ENCODE results near the gene NEMP2. TPM values are rescaled to one million over a fixed set of nuclear protein-coding genes. Genes with fewer than 3 reads are reported as not detected.

NEMP2 gene
- total and polyA plus RNA-seq, 4 donors = 0.85 to 11.2 (median 2.6) TPM

- Histone ChIP-seq H3K9me3 (ENCODE audit: control insufficient read depth in 4 of 4, insufficient read depth in 3 of 4, low read length in 3 of 4) (peaks cover 0 to 2% (median 0%) of the 10 kb centered on the region in 4 donors), H3K27me3 (ENCODE audit: control insufficient read depth in 3 of 3, insufficient read depth in 3 of 3, low read length in 2 of 3) (no peaks in the 10 kb centered on the region), H3K4me3 (no peak overlapping the region), H3K36me3 (ENCODE audit: control insufficient read depth in 4 of 4, insufficient read depth in 4 of 4, low read length in 4 of 4) (peaks cover 0 to 5% (median under 1%) of the 10 kb centered on the region in 4 donors), H3K27ac (ENCODE audit: low read depth in 1 of 2, low read length in 1 of 2) (no peak overlapping the region), H3K9ac (ENCODE audit: insufficient read depth in 1 of 2, low read length in 2 of 2) (no peak overlapping the region), H3K4me1 (ENCODE audit: control insufficient read depth in 5 of 5, insufficient read depth in 5 of 5, low read length in 5 of 5) (peaks cover 0 to 3% (median 0%) of the 10 kb centered on the region in 5 donors)
- DNase-seq (no peak), ATAC-seq (ENCODE audit: insufficient read depth, low FRiP score) (no peak)
- 79 to 85% methylated on average over 7 of the region's 7 CpGs for WGBS, 2 donors
- TF ChIP-seq, protein P1, sequence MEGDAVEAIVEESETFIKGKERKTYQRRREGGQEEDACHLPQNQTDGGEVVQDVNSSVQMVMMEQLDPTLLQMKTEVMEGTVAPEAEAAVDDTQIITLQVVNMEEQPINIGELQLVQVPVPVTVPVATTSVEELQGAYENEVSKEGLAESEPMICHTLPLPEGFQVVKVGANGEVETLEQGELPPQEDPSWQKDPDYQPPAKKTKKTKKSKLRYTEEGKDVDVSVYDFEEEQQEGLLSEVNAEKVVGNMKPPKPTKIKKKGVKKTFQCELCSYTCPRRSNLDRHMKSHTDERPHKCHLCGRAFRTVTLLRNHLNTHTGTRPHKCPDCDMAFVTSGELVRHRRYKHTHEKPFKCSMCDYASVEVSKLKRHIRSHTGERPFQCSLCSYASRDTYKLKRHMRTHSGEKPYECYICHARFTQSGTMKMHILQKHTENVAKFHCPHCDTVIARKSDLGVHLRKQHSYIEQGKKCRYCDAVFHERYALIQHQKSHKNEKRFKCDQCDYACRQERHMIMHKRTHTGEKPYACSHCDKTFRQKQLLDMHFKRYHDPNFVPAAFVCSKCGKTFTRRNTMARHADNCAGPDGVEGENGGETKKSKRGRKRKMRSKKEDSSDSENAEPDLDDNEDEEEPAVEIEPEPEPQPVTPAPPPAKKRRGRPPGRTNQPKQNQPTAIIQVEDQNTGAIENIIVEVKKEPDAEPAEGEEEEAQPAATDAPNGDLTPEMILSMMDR (IDR thresholded peaks at IDR 0.05; ENCODE audit: control extremely low read depth, extremely low read depth) = no peak
Measured at GRCh38 chr2:190455358-190456095, 79.0 kb downstream of the NEMP2 start.

DNA sequence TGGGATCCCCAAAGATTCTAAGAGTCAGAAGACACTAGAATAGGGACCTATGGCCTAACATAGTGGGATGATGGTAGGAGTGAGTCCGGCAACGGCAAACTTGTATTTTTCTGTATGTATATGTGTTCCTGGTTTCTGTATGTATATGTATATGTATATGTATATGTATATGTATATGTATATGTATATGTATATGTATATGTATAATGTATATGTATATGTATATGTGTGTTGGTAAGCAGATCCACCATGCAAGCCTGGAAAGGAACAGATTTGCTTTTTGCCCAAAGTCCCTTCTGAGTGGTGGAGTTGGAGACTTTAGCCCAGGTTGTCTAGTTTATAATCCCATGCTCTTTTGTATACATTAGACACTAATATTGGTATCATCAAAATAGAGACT is 79.7 kb downstream of the NEMP2 start:
- ATAC-seq (ENCODE audit: insufficient read depth, low FRiP score) (no peak), DNase-seq (no peak)
- Histone ChIP-seq H3K9ac (ENCODE audit: insufficient read depth in 1 of 2, low read length in 2 of 2) (no peak overlapping the region), H3K27me3 (ENCODE audit: control insufficient read depth in 3 of 3, insufficient read depth in 3 of 3, low read length in 2 of 3) (no peaks in the 10 kb centered on the region), H3K36me3 (ENCODE audit: control insufficient read depth in 4 of 4, insufficient read depth in 4 of 4, low read length in 4 of 4) (peaks cover 0 to 5% (median under 1%) of the 10 kb centered on the region in 4 donors), H3K27ac (ENCODE audit: low read depth in 1 of 2, low read length in 1 of 2) (no peak overlapping the region), H3K4me3 (no peak overlapping the region), H3K4me1 (ENCODE audit: control insufficient read depth in 5 of 5, insufficient read depth in 5 of 5, low read length in 5 of 5) (peaks cover 0 to 2% (median 0%) of the 10 kb centered on the region in 5 donors), H3K9me3 (ENCODE audit: control insufficient read depth in 4 of 4, insufficient read depth in 3 of 4, low read length in 3 of 4) (peaks cover 0 to 2% (median 0%) of the 10 kb centered on the region in 4 donors)
- TF ChIP-seq, protein P1 (IDR thresholded peaks at IDR 0.05; ENCODE audit: control extremely low read depth, extremely low read depth) = no peak
- 94 to 98% methylated on average over 2 of the region's 2 CpGs for WGBS, 2 donors

Small RNA genes within 50 kb of the gene (small RNA-seq; reads per million reads assigned to genes)
- gene RN7SKP179 (ENCODE audit: low replicate concordance) = not detected

Other genes with a start within 250 kb of the NEMP2 start
- gene HIBCH, start 214.9 kb downstream of the NEMP2 start, total RNA-seq = 10 to 100 TPM; 21.4 to 50.0 TPM
- gene HIBCH, start 214.9 kb downstream of the NEMP2 start, polyA plus RNA-seq = 10 to 100 TPM; 14.2 to 14.3 TPM
- gene INPP1, start 191.1 kb downstream of the NEMP2 start, total RNA-seq = 10 to 100 TPM; 15.7 to 26.7 TPM
- gene INPP1, start 191.1 kb downstream of the NEMP2 start, polyA plus RNA-seq = 10 to 100 TPM; 18.3 to 18.7 TPM
- 10 to 100 TPM; 57.3 to 61.7 TPM for gene MFSD6, start 126.4 kb downstream of the NEMP2 start, total RNA-seq
- gene MFSD6, start 126.4 kb downstream of the NEMP2 start, polyA plus RNA-seq = 10 to 100 TPM; 11.7 to 17.5 TPM
- 10 to 100 TPM; 28.2 to 71.9 TPM for gene NAB1, start 114.4 kb upstream of the NEMP2 start, total RNA-seq
- gene NAB1, start 114.4 kb upstream of the NEMP2 start, polyA plus RNA-seq = 10 to 100 TPM; 14.3 to 16.3 TPM